GM21786 (cell line): ENCODE measurements around the gene PRDM12.

Experiments
- ATAC-seq: cut with Tn5 transposase; IDR thresholded peaks from one replicate; pipeline ENCODE4 v1.9.1; 2021; ENCODE audit not compliant: unreplicated experiment

Gene PRDM12

DNA sequence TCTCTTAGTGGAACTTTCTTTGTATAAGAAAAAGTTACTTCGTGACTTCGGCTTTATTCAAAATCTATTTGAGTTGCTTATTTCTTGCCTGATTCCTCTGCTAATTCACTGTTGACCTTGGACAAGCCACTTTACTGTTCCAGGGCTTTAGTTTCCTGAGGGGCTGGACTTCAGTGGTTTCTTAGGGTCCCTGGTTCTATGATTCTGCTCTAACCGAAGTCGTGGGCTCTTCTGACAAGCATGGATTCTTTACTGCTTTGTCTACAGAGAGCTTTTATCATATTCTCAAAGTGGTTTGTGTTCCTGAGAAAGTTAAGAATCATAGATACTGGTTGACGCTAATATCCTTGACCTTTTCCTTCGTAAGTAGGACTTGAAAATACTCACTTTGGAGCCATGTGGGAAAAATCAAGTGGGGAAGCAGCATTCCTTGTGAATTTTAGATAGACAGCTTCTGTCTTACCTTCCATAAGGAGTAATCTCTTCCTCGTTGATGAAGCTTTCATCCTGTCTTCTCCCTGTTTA is 50.3 kb downstream of the PRDM12 start:
- ATAC-seq, result no peak

DNA sequence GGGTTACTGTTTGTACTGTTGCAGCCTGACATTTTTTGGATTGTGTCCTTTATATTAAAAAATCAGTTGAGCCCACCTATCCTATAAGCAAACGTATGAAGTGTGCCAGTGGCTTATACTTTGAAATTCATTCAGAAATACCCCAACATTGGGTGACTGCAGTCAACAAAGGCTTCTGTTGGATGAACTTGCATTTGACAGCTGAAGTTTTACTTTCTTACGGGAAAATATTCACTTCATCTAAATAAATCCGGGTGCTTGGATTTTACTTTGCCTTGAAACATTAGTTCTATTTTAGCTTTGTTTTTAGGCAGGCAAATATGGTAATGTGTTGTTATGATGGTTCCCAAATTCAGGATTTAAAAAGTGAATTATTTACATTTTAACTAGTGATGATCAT is 50.9 kb downstream of the PRDM12 start:
- ATAC-seq, result no peak

DNA sequence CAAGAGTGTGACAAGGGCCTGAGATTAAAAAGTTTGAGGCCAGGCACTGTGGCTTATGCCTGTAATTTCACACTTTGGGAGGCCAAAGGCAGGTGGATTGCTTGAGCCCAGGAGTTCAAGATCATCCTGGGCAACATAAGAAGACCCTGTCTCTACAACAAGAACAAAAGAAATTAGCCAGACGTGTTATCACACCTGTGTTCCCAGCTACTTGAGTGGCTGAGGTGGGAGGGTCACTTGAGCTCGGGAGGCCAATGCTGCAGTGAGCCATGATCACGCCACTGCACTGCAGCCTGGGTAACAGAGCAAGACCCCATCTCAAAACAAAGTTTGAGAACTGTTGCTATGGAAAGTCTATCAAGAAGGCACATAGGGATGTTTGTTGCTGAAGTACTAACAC is 54.2 kb downstream of the PRDM12 start:
- no peak for ATAC-seq

DNA sequence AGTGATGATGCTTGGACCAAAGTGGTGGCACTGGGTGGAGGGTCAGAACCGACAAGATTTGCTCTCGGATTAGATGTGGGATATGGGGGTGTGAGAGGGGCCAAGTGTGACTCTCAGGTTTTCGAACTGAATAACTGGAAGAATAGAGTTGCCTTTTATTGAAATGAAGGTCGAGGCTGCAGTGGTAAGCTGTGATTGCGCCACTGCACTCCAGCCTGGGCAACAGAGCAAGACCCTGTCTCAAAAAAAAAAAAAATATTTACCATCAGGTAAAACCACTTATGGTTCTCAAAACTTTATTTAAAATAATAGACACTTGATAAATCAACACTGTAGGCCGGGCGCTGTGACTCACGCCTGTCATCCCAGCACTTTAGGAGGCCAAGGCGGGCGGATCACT is 56.4 kb downstream of the PRDM12 start:
- ATAC-seq, result no peak

DNA sequence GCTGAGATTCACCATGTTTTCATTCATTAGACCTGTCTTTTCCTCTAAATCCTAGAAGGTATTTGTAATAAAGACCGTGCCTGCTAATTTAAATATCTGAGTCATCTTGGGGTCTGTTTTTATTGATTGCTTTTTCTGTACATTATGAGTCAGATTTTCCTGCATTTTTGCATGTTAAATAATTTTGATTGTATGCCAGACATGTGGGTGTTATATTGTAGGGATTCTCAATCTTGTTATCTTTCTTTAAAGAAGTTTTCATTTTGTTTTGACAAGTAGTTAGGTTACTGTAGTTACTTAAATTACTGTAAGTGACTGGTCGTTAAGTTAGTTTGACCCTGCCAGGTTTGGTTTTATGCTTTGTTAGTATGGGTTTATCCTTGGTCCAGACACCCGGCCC is 64.3 kb downstream of the PRDM12 start:
- no peak for ATAC-seq

- no peak for ATAC-seq
These were observed 64.8 kb downstream of the PRDM12 start for GRCh38 chr9:130729145-130729544.

DNA sequence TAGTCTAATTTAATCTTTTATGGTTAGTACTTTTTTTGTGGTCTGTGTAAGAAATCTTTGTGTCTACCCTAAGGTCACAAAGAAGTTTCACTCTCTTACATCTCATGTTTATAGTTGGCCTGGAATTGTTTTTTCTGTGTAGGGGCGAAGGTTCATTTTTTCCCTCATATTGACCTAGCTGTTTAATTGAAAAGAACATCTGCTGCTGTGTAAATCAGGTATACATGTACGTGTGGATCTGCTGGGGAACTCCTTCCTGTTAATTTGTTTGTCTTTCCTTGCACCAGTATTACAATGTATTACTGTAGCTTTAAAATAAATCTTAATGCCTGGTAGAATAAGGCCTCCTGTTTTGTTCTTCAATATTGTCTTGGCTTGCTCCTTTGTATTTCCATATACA is 67.0 kb downstream of the PRDM12 start:
- ATAC-seq, result no peak

GRCh38 chr9:130732136-130732535 is 67.7 kb downstream of the PRDM12 start:
- ATAC-seq, result no peak
